Measurements from ENCODE around the gene FHL5. TPM values are rescaled to one million over a fixed set of nuclear protein-coding genes. Genes with fewer than 3 reads are reported as not detected.
A peak's percentile ranks its signal among the peaks of the same experiment; 100 is the strongest.

FHL5 gene
- total RNA-seq, 4 donors from 2014 or later, result 11.6 to 24.8 (median 18.1) TPM

DNA sequence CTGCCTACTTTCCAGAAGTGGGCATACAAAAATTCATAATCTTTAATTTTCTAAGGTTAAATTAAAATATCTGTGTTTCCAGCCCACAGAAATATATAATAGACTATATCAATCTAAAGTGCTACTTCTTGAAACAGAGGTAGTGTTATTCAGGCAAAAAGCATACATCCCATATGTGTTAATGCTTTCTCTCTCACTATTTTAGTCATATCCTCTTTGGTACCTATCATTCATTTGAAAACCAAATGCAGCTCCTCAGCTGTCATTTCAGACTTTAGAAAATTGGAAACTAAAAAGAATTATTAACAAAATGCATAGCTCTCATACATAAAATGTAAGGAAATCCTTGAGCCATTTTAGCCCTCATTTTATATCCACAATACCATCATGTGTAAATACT lies 925 bp downstream of the FHL5 start:
- peak overlapping the region; percentile 36 to 46 (median 40) for H3K27ac ChIP-seq
- no peaks in the 10 kb centered on the region for H3K27me3 ChIP-seq
- in situ Hi-C loops (cut with MboI; ENCODE audit: low sequenced_read_pairs in 4 of 4), result no loop called here
- H3K4me1 ChIP-seq, result no peaks in the 10 kb centered on the region
- H3K4me3 ChIP-seq, result peak overlapping the region in 3 of 4 donors; percentile 24 to 40 (median 36)
- H3K9me3 ChIP-seq, result no peaks in the 10 kb centered on the region
- intact Hi-C loops (cut with DNase I; ENCODE audit: low total_unique reads), result no loop called here
- TF ChIP-seq, protein P1, sequence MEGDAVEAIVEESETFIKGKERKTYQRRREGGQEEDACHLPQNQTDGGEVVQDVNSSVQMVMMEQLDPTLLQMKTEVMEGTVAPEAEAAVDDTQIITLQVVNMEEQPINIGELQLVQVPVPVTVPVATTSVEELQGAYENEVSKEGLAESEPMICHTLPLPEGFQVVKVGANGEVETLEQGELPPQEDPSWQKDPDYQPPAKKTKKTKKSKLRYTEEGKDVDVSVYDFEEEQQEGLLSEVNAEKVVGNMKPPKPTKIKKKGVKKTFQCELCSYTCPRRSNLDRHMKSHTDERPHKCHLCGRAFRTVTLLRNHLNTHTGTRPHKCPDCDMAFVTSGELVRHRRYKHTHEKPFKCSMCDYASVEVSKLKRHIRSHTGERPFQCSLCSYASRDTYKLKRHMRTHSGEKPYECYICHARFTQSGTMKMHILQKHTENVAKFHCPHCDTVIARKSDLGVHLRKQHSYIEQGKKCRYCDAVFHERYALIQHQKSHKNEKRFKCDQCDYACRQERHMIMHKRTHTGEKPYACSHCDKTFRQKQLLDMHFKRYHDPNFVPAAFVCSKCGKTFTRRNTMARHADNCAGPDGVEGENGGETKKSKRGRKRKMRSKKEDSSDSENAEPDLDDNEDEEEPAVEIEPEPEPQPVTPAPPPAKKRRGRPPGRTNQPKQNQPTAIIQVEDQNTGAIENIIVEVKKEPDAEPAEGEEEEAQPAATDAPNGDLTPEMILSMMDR (IDR thresholded peaks at IDR 0.05 in 4 of 5, conservative IDR thresholded peaks at IDR 0.05 in 1 of 5), result no peak
- no peak for TF ChIP-seq POLR2A (IDR thresholded peaks at IDR 0.05)
- no peaks in the 10 kb centered on the region for H3K36me3 ChIP-seq
- no peak for ATAC-seq
- no peak for DNase-seq

DNA sequence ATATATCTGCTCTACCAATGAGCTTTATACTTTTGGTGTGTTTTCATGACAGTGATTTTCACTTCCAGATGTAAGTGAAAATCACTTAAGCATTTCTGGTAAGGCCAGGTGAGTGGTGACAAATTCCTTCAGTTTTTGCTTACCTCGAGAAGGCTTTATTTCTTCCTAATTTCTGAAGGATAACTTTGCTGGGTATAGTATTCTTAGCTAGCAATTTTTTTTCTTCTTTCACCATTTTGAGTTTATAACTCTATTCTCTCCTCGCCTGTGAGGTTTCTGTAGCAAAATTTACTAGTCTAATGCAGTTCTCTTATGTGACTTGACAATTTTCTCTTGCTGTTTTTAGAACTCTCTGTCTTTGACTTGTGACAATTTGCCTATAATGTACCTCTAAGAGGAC lies 7.1 kb downstream of the FHL5 start:
- intact Hi-C loops (cut with DNase I; ENCODE audit: low total_unique reads) (no loop called here), in situ Hi-C loops (cut with MboI; ENCODE audit: low sequenced_read_pairs in 4 of 4) (no loop called here)
- Histone ChIP-seq H3K27ac (no peak overlapping the region), H3K4me1 (no peaks in the 10 kb centered on the region), H3K9me3 (no peaks in the 10 kb centered on the region), H3K4me3 (peak overlapping the region in 1 of 4 donors; percentile 18), H3K36me3 (no peaks in the 10 kb centered on the region), H3K27me3 (no peaks in the 10 kb centered on the region)
- DNase-seq, result no peak
- ATAC-seq, result no peak
- TF ChIP-seq, protein P1 (IDR thresholded peaks at IDR 0.05 in 4 of 5, conservative IDR thresholded peaks at IDR 0.05 in 1 of 5), result no peak
- no peak for TF ChIP-seq POLR2A (IDR thresholded peaks at IDR 0.05)

DNA sequence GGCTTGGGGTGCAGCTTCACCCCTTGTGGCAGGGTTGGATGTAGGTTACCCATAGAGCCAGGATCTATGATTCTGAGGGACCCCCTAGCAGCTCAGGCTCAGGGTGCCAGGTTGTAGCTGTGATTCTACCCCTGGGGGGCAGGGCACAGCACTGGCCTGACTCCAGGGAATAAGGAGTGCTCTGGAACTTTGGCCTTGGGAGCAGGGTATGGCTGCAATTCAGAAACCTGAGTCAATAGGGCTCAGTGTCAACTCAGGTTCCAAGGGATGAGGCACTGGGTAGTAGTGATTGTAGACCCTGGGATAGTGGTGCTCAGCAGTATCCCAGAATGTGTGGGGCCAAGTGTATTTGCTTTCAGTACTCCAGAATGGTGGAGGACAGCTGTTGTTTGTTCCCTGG lies 8.6 kb downstream of the FHL5 start:
- H3K4me1 ChIP-seq, result no peaks in the 10 kb centered on the region
- intact Hi-C loops (cut with DNase I; ENCODE audit: low total_unique reads) (no loop called here), in situ Hi-C loops (cut with MboI; ENCODE audit: low sequenced_read_pairs in 4 of 4) (no loop called here)
- ATAC-seq, result no peak
- DNase-seq, result no peak
- no peak overlapping the region for H3K27ac ChIP-seq
- no peaks in the 10 kb centered on the region for H3K36me3 ChIP-seq
- no peaks in the 10 kb centered on the region for H3K9me3 ChIP-seq
- no peak for TF ChIP-seq POLR2A (IDR thresholded peaks at IDR 0.05)
- TF ChIP-seq, protein P1 (IDR thresholded peaks at IDR 0.05 in 4 of 5, conservative IDR thresholded peaks at IDR 0.05 in 1 of 5), result no peak
- no peaks in the 10 kb centered on the region for H3K27me3 ChIP-seq
- H3K4me3 ChIP-seq, result no peak overlapping the region

DNA sequence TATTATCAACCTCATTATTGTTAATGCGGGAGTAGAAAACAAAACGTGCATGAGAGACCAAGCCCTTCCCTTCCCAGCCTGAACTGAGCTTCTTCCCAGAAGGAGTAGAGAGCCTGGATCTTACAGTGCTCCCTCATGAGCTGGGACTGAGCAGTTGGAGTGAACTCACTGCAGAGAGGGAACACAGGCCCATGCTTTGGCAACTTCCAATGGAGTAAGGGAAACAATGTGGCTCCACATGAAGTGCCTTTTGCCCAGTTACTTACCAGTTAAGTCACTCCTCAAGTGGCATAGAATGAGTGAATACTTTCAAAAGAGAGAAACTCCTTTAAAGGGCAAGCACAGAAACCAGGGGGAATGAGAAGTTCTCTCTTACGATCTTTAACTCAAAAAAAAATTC lies 12.4 kb downstream of the FHL5 start:
- Histone ChIP-seq H3K27me3 (no peaks in the 10 kb centered on the region), H3K27ac (peak overlapping the region in 2 of 4 donors; percentile 12 to 26), H3K9me3 (no peaks in the 10 kb centered on the region), H3K4me3 (no peak overlapping the region), H3K36me3 (no peaks in the 10 kb centered on the region), H3K4me1 (no peaks in the 10 kb centered on the region)
- intact Hi-C loops (cut with DNase I; ENCODE audit: low total_unique reads), result no loop called here
- TF ChIP-seq POLR2A (IDR thresholded peaks at IDR 0.05), result no peak
- TF ChIP-seq, protein P1 (IDR thresholded peaks at IDR 0.05 in 4 of 5, conservative IDR thresholded peaks at IDR 0.05 in 1 of 5), result no peak
- no peak for DNase-seq
- ATAC-seq, result no peak
- in situ Hi-C loops (cut with MboI; ENCODE audit: low sequenced_read_pairs in 4 of 4), result no loop called here

DNA sequence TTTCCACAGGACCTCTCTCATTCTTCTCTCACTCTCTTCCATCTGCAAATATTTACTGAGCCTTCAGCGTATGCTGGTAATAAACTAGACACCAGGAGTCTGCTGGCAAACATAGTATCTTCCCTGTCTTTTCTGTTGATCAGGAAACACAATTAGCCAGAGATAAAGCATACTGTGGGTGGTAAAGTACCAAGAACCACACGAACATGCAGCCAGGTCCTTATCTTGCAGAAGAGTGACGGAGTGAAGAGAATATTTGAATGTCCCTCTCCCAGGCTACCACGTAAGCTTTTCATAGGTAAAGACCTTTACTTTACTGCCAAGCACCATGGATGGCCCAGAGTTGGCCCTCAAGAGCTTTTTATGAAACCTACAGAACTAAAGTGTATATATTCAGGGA lies 13.3 kb downstream of the FHL5 start:
- DNase-seq (no peak), ATAC-seq (no peak)
- no peaks in the 10 kb centered on the region for H3K27me3 ChIP-seq
- H3K27ac ChIP-seq, result peak overlapping the region in 2 of 4 donors; percentile 1 to 26
- TF ChIP-seq POLR2A (IDR thresholded peaks at IDR 0.05), result no peak
- TF ChIP-seq, protein P1 (IDR thresholded peaks at IDR 0.05 in 4 of 5, conservative IDR thresholded peaks at IDR 0.05 in 1 of 5), result no peak
- intact Hi-C loops (cut with DNase I; ENCODE audit: low total_unique reads) (no loop called here), in situ Hi-C loops (cut with MboI; ENCODE audit: low sequenced_read_pairs in 4 of 4) (no loop called here)
- H3K9me3 ChIP-seq, result no peaks in the 10 kb centered on the region
- H3K4me3 ChIP-seq, result no peak overlapping the region
- H3K36me3 ChIP-seq, result no peaks in the 10 kb centered on the region
- H3K4me1 ChIP-seq, result no peaks in the 10 kb centered on the region
